Neuronal stem cell (in vitro differentiated cells): Measurements from ENCODE around the gene KIFC1.
"Not testable (repeated sequence)": the region's sequence is repeated elsewhere in the genome, so short reads cannot be mapped to it uniquely, and the experiment has no call there.

ENCODE experiments used
- DNase-seq: peaks from one replicate; pipeline ENCODE4 v3.0.0-alpha.2; 2013; ENCODE audit warnings: low spot score
- H2AFZ ChIP-seq: one replicate; pipeline ENCODE4 v1.6.1; 2013; ENCODE audit warnings: mild to moderate bottlenecking, low read length, inconsistent platforms
- H2AK5ac ChIP-seq: 2 replicates; pipeline ENCODE4 v1.6.1; 2013; ENCODE audit warnings: low read depth, mild to moderate bottlenecking, inconsistent platforms, low read length, moderate library complexity, mixed read lengths
- H2BK120ac ChIP-seq: 2 replicates; pipeline ENCODE4 v1.6.1; 2013; ENCODE audit warnings: low read depth, mild to moderate bottlenecking, inconsistent platforms, low read length, moderate library complexity, mixed read lengths
- H2BK12ac ChIP-seq: one replicate; pipeline ENCODE4 v1.6.1; 2013; ENCODE audit warnings: low read length, inconsistent platforms
- H2BK15ac ChIP-seq: 2 replicates; pipeline ENCODE4 v1.6.1; 2013; ENCODE audit warnings: mild to moderate bottlenecking, low read length, inconsistent platforms, mixed read lengths
- H2BK5ac ChIP-seq: one replicate; pipeline ENCODE4 v1.6.1; 2013; ENCODE audit warnings: inconsistent platforms, mild to moderate bottlenecking, low read length, moderate library complexity
- H3K14ac ChIP-seq: one replicate; pipeline ENCODE4 v1.6.1; 2013; ENCODE audit warnings: low read length, inconsistent platforms
- H3K18ac ChIP-seq: 2 replicates; pipeline ENCODE4 v1.6.1; 2013; ENCODE audit warnings: low read length, inconsistent platforms
- H3K23ac ChIP-seq: 2 replicates; pipeline ENCODE4 v1.6.1; 2013; ENCODE audit warnings: low read depth, mild to moderate bottlenecking, mixed read lengths, low read length, inconsistent platforms; ENCODE audit not compliant: poor library complexity
- H3K27ac ChIP-seq: replicated peaks from 3 replicates; pipeline ENCODE4 v1.5.1; 2013; ENCODE audit warnings: low read length, inconsistent platforms
- H3K27me3 ChIP-seq, 3 experiments: 2 replicates each; pipeline ENCODE4 v1.6.1; 2013; ENCODE audit warnings: low read length in 3 of 3, mild to moderate bottlenecking in 2 of 3, inconsistent platforms in 1 of 3, low read depth in 1 of 3, mixed read lengths in 1 of 3, moderate library complexity in 1 of 3; ENCODE audit not compliant: control insufficient read depth in 3 of 3, insufficient read depth in 3 of 3
- H3K36me3 ChIP-seq, 2 donors: replicated peaks in 1 of 2; 2 replicates each; pipeline ENCODE4 v1.6.1; 2013; ENCODE audit warnings: low read length in 2 of 2; ENCODE audit not compliant: control insufficient read depth in 2 of 2, insufficient read depth in 2 of 2
- H3K4ac ChIP-seq: 2 replicates; pipeline ENCODE4 v1.6.1; 2013; ENCODE audit warnings: inconsistent platforms, mild to moderate bottlenecking, low read length, moderate library complexity
- H3K4me1 ChIP-seq, 2 donors: 1 replicate in 1 of 2; 2 replicates in 1 of 2; pipeline ENCODE4 v1.6.1; 2013; ENCODE audit warnings: low read length in 2 of 2, low read depth in 1 of 2; ENCODE audit not compliant: control insufficient read depth in 2 of 2, insufficient read depth in 1 of 2
- H3K4me2 ChIP-seq: one replicate; pipeline ENCODE4 v1.6.1; 2013; ENCODE audit warnings: mild to moderate bottlenecking, low read length, inconsistent platforms; ENCODE audit not compliant: insufficient read depth, poor library complexity, severe bottlenecking
- H3K4me3 ChIP-seq, 2 donors: 2 replicates each; pipeline ENCODE4 v1.5.1; 2013; ENCODE audit warnings: low read length in 2 of 2, mild to moderate bottlenecking in 2 of 2, inconsistent platforms in 1 of 2, moderate library complexity in 1 of 2
- H3K79me1 ChIP-seq: one replicate; pipeline ENCODE4 v1.6.1; 2013; ENCODE audit warnings: low read depth, mild to moderate bottlenecking, inconsistent platforms, low read length, moderate library complexity
- H3K9ac ChIP-seq: one replicate; pipeline ENCODE4 v1.6.1; 2013; ENCODE audit warnings: mild to moderate bottlenecking, low read depth, low read length, inconsistent platforms; ENCODE audit not compliant: poor library complexity
- H3K9me3 ChIP-seq, 2 donors: replicated peaks in 1 of 2; 2 replicates each; pipeline versions ENCODE3 to v1.6.1; 2013; ENCODE audit warnings: low read length in 2 of 2, mild to moderate bottlenecking in 2 of 2, inconsistent platforms in 1 of 2, low read depth in 1 of 2, mixed read lengths in 1 of 2, moderate library complexity in 1 of 2; ENCODE audit not compliant: control insufficient read depth in 2 of 2, insufficient read depth in 1 of 2
- H4K8ac ChIP-seq: one replicate; pipeline ENCODE4 v1.6.1; 2013; ENCODE audit warnings: low read depth, mild to moderate bottlenecking, inconsistent platforms, low read length, moderate library complexity
- H4K91ac ChIP-seq: one replicate; pipeline ENCODE4 v1.6.1; 2013; ENCODE audit warnings: low read length, low read depth, mild to moderate bottlenecking, inconsistent platforms; ENCODE audit not compliant: poor library complexity
- WGBS, 2 donors: extraction: QIAGEN DNeasy Blood & Tissue Kit; methylation state at CpG; one replicate each; pipeline ENCODE4 v1.1.7; 2013; ENCODE audit warnings: missing lambda C conversion rate in 2 of 2, mixed read lengths in 1 of 2; ENCODE audit not compliant: insufficient read length in 2 of 2, insufficient replicate concordance in 1 of 2; ENCODE audit errors: extremely low coverage in 2 of 2; 5-methylcytosine and 5-hydroxymethylcytosine counted together

KIFC1 gene

DNA sequence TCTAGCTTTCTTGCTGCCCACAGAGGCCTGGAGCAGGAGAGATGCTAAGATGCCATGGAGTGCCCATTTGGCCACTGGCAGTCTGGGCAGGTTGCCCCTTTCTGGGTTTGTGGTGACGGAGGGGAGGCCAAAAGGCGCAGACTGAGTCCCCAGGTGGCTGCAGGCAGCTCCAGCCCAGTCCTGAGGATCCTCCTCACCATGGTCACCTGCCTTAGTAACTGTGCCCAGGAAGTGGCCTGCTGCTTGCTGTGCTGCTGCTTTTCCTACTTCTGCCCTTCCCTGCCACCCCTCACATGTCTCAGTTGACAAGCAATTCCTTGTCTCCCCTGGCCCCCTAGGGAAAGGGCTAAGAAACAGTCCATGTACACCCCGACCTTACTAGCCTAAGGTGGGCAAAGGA, 35.3 kb upstream of the KIFC1 start:
- Histone ChIP-seq H2BK12ac (peak overlapping the region; percentile 58), H3K27ac (no peak overlapping the region), H2BK120ac (no peak overlapping the region), H3K18ac (peak overlapping the region; percentile 64), H3K14ac (peak overlapping the region; percentile 56), H3K79me1 (peaks cover 1% of the 10 kb centered on the region), H3K4ac (no peak overlapping the region), H3K36me3 (no peaks in the 10 kb centered on the region), H3K4me3 (no peak overlapping the region), H4K91ac (no peak overlapping the region), H2AK5ac (no peak overlapping the region), H2AFZ (no peak overlapping the region), H3K27me3 (peaks cover 0 to 4% (median 0%) of the 10 kb centered on the region in 3 experiments), H2BK15ac (peak overlapping the region; percentile 75), H2BK5ac (no peak overlapping the region), H3K9ac (no peak overlapping the region), H3K23ac (no peak overlapping the region), H4K8ac (no peak overlapping the region), H3K4me1 (no peaks in the 10 kb centered on the region), H3K9me3 (no peaks in the 10 kb centered on the region), H3K4me2 (no peak overlapping the region)
- DNase-seq = no peak
- no CpG with 5 or more reads among the region's 3 CpGs for WGBS, 2 donors

DNA sequence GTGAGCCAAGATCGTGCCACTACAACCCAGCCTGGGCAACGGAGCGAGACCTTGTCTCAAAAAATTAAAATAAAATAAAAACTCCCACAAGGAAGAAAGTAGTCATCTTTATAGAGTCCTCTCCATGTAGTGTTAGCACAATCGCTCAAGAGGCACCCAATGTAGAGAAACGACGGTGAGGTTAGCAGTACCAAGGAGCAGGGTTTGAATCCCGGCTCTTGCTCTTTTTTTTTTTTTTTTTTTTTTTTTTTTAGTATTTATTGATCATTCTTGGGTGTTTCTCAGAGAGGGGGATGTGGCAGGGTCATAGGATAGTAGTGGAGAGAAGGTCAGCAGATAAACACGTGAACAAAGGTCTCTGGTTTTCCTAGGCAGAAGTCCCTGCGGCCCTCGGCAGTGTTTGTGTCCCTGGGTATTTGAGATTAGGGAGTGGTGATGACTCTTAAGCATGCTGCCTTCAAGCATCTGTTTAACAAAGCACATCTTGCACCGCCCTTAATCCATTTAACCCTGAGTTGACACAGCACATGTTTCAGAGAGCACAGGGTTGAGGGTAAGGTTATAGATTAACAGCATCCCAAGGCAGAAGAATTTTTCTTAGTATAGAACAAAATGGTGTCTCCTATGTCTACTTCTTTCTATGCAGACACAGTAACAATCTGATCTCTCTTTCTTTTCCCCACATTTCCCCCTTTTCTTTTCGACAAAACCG, 34.3 kb upstream of the KIFC1 start:
- not testable (repeated sequence) for H2AFZ ChIP-seq, H3K4me3 ChIP-seq, DNase-seq, H3K27me3 ChIP-seq, H3K23ac ChIP-seq, H3K79me1 ChIP-seq, H4K91ac ChIP-seq, H3K9me3 ChIP-seq, H3K4me1 ChIP-seq, H3K14ac ChIP-seq, H3K4ac ChIP-seq, H3K36me3 ChIP-seq, H2BK12ac ChIP-seq, H3K9ac ChIP-seq, H3K4me2 ChIP-seq, H4K8ac ChIP-seq, H2BK15ac ChIP-seq, H2BK120ac ChIP-seq, H3K27ac ChIP-seq, H2AK5ac ChIP-seq
- Histone ChIP-seq H2BK5ac (peak overlapping the region; percentile 82), H3K18ac (peak overlapping the region; percentile 76)
- no CpG with 5 or more reads among the region's 13 CpGs for WGBS, 2 donors

DNA sequence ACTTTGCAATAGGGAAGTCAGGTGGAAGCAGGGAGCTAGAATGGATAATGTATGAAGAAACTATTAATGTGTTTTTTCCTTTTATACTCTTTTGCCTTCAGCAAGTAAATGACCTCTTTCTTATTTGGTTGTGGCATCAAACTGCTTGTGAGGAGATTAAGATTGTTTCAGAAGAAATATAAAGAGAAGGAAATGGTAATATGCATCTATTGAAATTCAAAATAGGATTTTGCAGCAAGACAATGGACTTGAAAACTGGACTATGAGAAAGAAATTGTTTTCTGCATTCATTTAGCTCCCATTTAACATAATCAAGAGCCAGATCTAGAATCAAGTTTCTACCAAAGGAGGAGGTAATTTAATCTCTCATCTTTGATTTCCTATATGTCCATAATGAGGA, 32.3 kb upstream of the KIFC1 start:
- H3K18ac ChIP-seq = no peak overlapping the region
- no peaks in the 10 kb centered on the region for H3K9me3 ChIP-seq
- H3K4me1 ChIP-seq = peaks cover 3 to 5% of the 10 kb centered on the region in 2 donors
- H3K79me1 ChIP-seq = peaks cover 1% of the 10 kb centered on the region
- H3K14ac ChIP-seq = no peak overlapping the region
- H4K91ac ChIP-seq = no peak overlapping the region
- H3K4me3 ChIP-seq = no peak overlapping the region
- no peak overlapping the region for H3K4ac ChIP-seq
- H4K8ac ChIP-seq = no peak overlapping the region
- DNase-seq = no peak
- no peaks in the 10 kb centered on the region for H3K27me3 ChIP-seq
- H2BK12ac ChIP-seq = no peak overlapping the region
- H3K36me3 ChIP-seq = no peaks in the 10 kb centered on the region
- H3K9ac ChIP-seq = no peak overlapping the region
- no peak overlapping the region for H2BK5ac ChIP-seq
- H2AK5ac ChIP-seq = no peak overlapping the region
- no peak overlapping the region for H2BK120ac ChIP-seq
- no peak overlapping the region for H2AFZ ChIP-seq
- no peak overlapping the region for H2BK15ac ChIP-seq
- H3K4me2 ChIP-seq = no peak overlapping the region
- no peak overlapping the region for H3K27ac ChIP-seq
- H3K23ac ChIP-seq = no peak overlapping the region

DNA sequence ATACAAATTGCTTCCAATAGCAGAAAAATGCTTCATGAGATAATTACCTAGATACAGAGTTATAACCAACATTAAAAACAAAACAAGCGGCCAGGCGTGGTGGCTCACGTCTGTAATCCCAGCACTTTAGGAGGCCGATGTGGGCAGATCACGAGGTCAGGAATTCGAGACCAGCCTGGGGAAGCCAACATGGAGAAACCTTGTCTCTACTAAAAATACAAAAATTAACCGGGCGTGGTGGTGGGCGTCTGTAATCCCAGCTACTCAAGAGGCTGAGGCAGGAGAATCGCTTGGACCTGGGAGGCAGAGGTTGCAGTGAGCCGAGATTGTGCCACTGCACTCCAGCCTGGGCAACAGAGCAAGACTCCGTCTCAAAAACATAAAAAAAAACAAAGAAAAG, 28.1 kb upstream of the KIFC1 start:
- H3K18ac ChIP-seq, H4K91ac ChIP-seq, H3K23ac ChIP-seq, H2BK120ac ChIP-seq, DNase-seq, H4K8ac ChIP-seq, H3K79me1 ChIP-seq, H3K4ac ChIP-seq, H2BK15ac ChIP-seq, H2AFZ ChIP-seq, H3K4me2 ChIP-seq, H3K4me3 ChIP-seq, H3K27me3 ChIP-seq, H2AK5ac ChIP-seq, H3K36me3 ChIP-seq, H3K14ac ChIP-seq, H3K27ac ChIP-seq, H3K9me3 ChIP-seq, H2BK5ac ChIP-seq, H2BK12ac ChIP-seq, H3K9ac ChIP-seq: not testable (repeated sequence)
- no CpG with 5 or more reads among the region's 12 CpGs for WGBS, 2 donors
- peaks cover 3 to 11% of the 10 kb centered on the region in 2 donors for H3K4me1 ChIP-seq
